HUES48 (cell line): Measurements from ENCODE around the gene PITPNM1.

Source experiments
- H3K27ac ChIP-seq: one replicate; pipeline ENCODE4 v1.7.0; 2013; ENCODE audit warnings: low read depth, low read length, inconsistent platforms
- H3K27me3 ChIP-seq: 2 replicates; pipeline ENCODE4 v1.6.1; 2013; ENCODE audit warnings: mild to moderate bottlenecking, low read length; ENCODE audit not compliant: control insufficient read depth, insufficient read depth
- H3K36me3 ChIP-seq: 2 replicates; pipeline ENCODE4 v1.6.1; 2013; ENCODE audit warnings: low read length; ENCODE audit not compliant: control insufficient read depth, insufficient read depth
- H3K4me1 ChIP-seq: 2 replicates; pipeline ENCODE4 v1.6.1; 2013; ENCODE audit warnings: mild to moderate bottlenecking, low read length; ENCODE audit not compliant: control insufficient read depth, insufficient read depth
- H3K4me3 ChIP-seq: 2 replicates; pipeline ENCODE4 v1.5.1; 2013; ENCODE audit warnings: mild to moderate bottlenecking, low read depth, low read length
- H3K9ac ChIP-seq: 2 replicates; pipeline ENCODE4 v1.6.1; 2013; ENCODE audit warnings: mild to moderate bottlenecking, low read depth, low read length, moderate library complexity
- H3K9me3 ChIP-seq: 2 replicates; pipeline ENCODE4 v1.6.1; 2013; ENCODE audit warnings: low read length; ENCODE audit not compliant: control insufficient read depth, insufficient read depth

PITPNM1 gene

DNA sequence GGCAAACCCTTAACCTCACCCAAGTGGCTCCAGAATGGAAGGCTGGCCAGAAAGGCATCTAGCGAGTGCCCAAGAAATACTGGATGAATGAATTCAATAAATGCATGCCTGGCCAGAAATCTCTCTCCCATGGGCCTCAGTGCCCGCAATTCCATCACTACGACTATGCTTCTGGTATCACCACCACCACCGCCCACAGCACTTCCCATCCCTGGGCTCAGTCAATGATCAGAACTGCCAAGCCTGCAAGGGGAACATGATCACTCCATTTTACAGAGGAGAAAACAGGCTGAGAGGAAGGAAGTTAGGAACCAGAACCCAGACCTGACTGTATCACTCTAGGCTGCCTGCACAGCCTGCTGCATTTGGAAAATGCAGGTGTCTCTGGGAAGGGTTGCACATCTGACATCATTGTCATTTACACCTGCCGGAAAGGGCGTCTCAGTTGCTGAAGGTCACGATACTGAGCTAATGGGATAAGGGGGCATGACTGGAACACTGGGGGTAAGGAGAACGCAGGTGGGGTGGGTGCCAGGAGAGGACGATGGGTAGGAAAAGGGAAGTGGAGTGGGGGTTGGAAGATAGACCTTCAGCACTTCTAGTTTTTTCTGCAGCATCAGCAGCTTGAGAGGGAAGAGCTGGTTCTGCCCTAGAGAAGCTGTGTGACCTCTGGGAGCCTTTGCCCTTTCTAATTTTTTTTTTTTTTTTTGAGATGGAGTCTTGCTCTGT, 55.9 kb downstream of the PITPNM1 start:
- Histone ChIP-seq H3K27ac (no peak overlapping the region), H3K9me3 (no peaks in the 10 kb centered on the region), H3K9ac (no peak overlapping the region), H3K4me1 (no peaks in the 10 kb centered on the region), H3K27me3 (no peaks in the 10 kb centered on the region), H3K4me3 (no peak overlapping the region), H3K36me3 (no peaks in the 10 kb centered on the region)

DNA sequence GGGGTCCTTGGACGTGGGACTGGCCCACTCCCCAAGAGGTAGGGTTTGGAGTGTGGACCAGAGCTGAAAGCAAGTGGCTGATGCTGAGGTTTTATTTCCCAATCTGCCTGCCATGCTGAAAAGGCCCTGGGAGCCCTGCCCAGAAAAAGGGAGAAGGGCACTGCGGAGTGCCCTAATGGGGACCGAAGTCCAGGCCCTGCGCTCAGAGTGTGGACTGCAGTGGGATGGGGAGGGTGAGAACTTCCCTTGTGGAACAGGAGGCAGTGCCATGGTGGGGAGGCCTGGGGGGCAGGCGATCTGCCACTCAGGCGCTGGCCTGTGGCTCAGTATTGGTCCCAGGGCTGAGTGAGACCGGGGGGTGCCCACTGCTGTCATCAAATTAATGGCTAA, 56.9 kb downstream of the PITPNM1 start:
- H3K27ac ChIP-seq = no peak overlapping the region
- H3K4me1 ChIP-seq = no peaks in the 10 kb centered on the region
- no peak overlapping the region for H3K4me3 ChIP-seq
- H3K36me3 ChIP-seq = no peaks in the 10 kb centered on the region
- H3K27me3 ChIP-seq = no peaks in the 10 kb centered on the region
- H3K9me3 ChIP-seq = no peaks in the 10 kb centered on the region
- H3K9ac ChIP-seq = no peak overlapping the region

DNA sequence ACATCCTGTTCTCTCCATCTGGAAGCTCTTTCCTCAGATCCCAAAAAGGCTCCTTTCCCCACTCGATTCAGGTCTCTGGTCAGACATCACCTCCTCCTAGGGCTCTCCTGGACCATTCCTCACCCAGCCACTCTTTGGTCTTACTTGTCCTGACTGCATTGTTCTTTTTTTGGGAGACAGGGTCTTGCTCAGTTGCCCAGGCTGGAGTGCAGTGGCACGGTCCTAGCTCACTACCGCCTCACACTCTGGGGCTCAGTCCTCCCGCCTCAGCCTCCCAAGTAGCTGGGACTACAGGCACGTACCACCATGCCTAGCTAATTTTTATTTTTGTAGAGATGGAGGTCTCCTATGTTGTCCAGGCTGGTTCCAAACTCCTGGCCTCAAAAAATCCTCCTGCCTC, 59.6 kb downstream of the PITPNM1 start:
- Histone ChIP-seq H3K27ac (no peak overlapping the region), H3K9ac (no peak overlapping the region), H3K9me3 (no peaks in the 10 kb centered on the region), H3K4me1 (no peaks in the 10 kb centered on the region), H3K36me3 (peaks cover 14% of the 10 kb centered on the region), H3K4me3 (no peak overlapping the region), H3K27me3 (no peaks in the 10 kb centered on the region)

DNA sequence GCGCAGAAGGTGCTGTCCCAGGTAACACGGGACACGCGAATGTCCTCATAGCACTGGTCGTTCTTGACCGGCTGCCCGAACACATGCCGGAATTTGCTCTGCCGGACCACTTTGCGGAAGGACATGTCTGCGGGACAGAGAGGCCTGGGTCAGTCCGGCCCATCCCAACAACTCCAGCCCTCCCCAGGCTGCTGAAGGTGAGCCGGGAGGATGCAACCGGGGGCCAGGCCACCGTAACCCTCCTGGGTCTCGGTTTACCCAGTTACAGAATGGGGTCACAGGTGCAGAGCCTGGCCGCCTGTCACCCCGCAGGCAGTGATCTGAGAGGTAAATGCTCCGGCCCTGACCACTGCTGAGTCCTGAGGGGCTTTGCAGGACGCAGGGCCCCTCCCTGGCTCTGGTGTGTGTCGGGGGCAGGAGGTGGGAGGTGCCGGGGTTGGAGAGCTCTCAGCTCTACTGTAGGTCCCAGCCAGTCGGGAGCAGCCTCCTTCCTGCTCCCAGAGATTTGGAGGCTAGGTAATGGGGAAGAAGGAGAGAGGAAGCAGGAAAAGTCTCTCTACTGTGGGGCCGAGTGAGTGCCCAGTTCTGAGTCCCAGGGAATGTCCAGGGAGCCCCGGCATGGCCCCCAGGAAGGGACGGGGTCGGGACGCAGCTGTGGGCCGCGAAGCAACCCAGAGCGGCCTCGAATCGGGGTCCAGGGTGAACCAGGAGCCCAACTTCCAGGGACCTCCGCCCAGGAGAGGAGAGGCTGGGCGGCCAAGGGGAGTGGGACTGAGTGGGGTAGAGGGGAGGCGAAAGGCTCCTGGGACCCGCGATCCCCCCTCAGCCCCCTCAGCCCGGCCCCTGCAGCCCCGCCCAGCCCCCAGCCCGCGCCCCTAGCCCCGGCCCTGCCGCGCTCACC, 62.4 kb downstream of the PITPNM1 start:
- Histone ChIP-seq H3K27me3 (no peaks in the 10 kb centered on the region), H3K27ac (peak overlapping the region; percentile 46), H3K4me3 (peak overlapping the region; percentile 70), H3K4me1 (peaks cover 3% of the 10 kb centered on the region; the same call in 1 of the 2 replicates), H3K36me3 (peaks cover 39% of the 10 kb centered on the region), H3K9me3 (no peaks in the 10 kb centered on the region), H3K9ac (no peak overlapping the region)
